Bronchial epithelial cell (primary cell): ENCODE measurements around the gene ULBP2. TPM values are rescaled to one million over a fixed set of nuclear protein-coding genes. Genes with fewer than 3 reads are reported as not detected.

Experiments
- DNase-seq: peaks from one replicate; pipeline ENCODE4 v3.0.0-alpha.2; 2010; ENCODE audit warnings: low read depth
- FAIRE-seq: peaks from 2 replicates; lab custom pipeline; 2011; peaks lifted over from hg19 to GRCh38; lab: Jason Lieb, UNC
- H3K27me3 ChIP-seq: 2 replicates; pipeline ENCODE4 v1.5.1; 2011; ENCODE audit warnings: low read length; ENCODE audit not compliant: control insufficient read depth, insufficient read depth
- H3K36me3 ChIP-seq: 2 replicates; pipeline ENCODE4 v1.5.1; 2011; ENCODE audit warnings: low read length; ENCODE audit not compliant: control insufficient read depth, insufficient read depth
- H3K4me3 ChIP-seq: 2 replicates; pipeline ENCODE4 v1.5.1; 2011; ENCODE audit warnings: mild to moderate bottlenecking, low read depth, low read length, control low read depth
- CTCF ChIP-seq: IDR thresholded peaks from 2 replicates; pipeline ENCODE4 v1.5.1; 2011; ENCODE audit warnings: mild to moderate bottlenecking, moderate library complexity, low read length, control low read depth, inconsistent platforms; ENCODE audit not compliant: insufficient read depth, severe bottlenecking
- total RNA-seq: library from RNA; depleted of rRNA; stranded (reverse); fragments of >200 nt; gene quantifications from 2 replicates; pipeline ENCODE4 v1.2.1, GENCODE V29; 2014

The ULBP2 gene, protein sequence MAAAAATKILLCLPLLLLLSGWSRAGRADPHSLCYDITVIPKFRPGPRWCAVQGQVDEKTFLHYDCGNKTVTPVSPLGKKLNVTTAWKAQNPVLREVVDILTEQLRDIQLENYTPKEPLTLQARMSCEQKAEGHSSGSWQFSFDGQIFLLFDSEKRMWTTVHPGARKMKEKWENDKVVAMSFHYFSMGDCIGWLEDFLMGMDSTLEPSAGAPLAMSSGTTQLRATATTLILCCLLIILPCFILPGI
- total RNA-seq: 2.4 and 12.2 TPM in 2 replicates

DNA sequence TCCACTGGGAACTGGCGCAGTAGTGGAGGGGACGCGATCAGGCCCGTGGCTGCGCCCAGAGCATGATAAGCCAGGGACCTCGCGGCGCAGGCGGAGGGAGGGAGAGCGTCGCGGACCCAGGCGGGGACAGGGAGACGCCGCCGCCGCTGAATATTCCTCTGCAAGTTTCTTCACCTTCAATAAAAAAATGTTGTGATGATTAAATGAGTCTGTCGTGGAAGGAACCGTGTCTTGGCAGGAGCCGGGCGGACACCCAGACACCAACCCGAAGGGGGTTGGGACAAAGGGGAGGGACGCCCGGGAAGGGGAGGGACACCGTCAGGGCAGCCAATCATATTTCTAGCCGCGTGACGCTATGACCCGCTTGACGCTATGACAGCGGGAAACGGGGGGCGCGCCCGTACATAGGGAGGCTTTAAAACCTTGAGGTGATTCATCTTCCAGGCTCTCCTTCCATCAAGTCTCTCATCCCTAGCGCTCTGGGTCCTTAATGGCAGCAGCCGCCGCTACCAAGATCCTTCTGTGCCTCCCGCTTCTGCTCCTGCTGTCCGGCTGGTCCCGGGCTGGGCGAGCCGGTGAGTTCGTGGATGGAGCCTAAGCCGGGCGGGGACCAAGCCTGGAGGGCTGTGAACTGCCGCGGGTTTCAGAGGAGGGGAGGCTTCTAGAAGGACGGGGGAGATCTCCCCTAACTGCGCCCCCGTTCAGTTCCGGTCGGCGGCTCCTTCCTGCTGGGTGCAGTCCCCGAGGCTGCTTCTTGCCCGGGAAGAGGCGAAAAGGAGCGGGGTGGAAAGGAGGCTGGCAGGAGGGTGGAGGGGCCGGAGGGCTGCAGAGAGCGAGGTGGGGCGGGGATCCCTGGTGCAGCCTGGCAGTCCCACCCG lies at the start of gene ULBP2:
ULBP2 (plus strand) TSS at position 432 of the 878 bp plus-strand sequence; CDS start at position 491, 59 bp downstream.
- DNase-seq (peak; percentile 96), FAIRE-seq (no peak)
- Histone ChIP-seq H3K4me3 (peak within 1 kb of the TSS; percentile 77), H3K36me3 (no peaks in the 10 kb centered on the region), H3K27me3 (no peaks in the 10 kb centered on the region)
- TF ChIP-seq CTCF: no peak

DNA sequence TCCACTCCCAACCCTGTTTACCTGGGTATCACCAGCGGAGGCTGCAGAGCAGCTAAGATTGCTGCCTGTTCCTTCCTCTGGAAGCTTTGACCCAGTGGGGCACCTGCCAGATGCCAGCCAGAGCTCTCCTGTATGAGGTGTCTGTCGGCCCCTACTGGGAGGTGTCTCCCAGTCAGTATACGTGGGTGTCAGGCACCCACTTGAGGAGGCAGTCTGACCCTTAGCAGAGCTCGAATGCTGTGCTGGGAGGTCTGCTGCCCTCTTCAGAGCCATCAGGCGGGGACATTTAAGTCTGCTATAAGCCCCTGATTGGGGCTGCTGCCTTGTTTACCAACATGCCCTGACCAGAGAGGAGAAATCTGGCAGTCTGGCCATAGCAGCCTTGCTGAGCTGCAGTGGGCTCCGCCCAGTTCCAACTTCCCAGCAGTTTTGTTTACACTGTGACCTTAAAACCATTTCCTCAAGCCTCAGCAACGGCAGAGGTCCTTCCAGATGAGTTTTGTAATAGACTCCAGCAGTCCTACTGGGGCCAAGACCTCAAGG lies 46.7 kb upstream of the ULBP2 start:
- no peak for FAIRE-seq
- Histone ChIP-seq H3K36me3 (no peaks in the 10 kb centered on the region), H3K4me3 (no peak overlapping the region), H3K27me3 (no peaks in the 10 kb centered on the region)
- peak; percentile 15 for TF ChIP-seq CTCF
- peak; percentile 66 for DNase-seq

DNA sequence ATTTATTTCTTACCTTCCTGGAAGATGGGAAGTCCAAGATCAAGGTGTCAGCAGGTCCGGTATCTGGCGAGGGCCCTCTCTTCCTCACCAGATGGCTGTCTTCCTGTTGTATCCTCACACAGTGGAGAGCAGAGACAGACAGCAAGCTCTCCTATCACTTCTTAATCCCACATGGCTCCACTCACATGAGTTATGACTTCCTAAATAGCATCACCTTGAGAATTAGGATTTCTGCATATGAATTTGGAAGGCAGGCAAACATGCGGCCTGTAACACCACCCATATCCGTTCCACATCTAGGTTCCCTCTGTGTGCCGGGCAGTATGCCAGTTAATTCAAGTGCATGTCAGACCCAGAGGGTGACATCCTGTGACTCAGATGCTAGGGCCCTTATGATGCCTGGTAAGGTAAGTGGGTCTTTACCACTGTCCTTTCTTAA lies 46.0 kb upstream of the ULBP2 start:
- peak; percentile 84 for DNase-seq
- Histone ChIP-seq H3K27me3 (no peaks in the 10 kb centered on the region), H3K4me3 (no peak overlapping the region), H3K36me3 (no peaks in the 10 kb centered on the region)
- FAIRE-seq: no peak
- no peak for TF ChIP-seq CTCF

- no peak for TF ChIP-seq CTCF
- no peak overlapping the region for H3K4me3 ChIP-seq
- DNase-seq (peak; percentile 51), FAIRE-seq (no peak)
- H3K27me3 ChIP-seq: no peaks in the 10 kb centered on the region
- no peaks in the 10 kb centered on the region for H3K36me3 ChIP-seq
Observed at GRCh38 chr6:149896491-149896890, 45.3 kb upstream of the ULBP2 start.

DNA sequence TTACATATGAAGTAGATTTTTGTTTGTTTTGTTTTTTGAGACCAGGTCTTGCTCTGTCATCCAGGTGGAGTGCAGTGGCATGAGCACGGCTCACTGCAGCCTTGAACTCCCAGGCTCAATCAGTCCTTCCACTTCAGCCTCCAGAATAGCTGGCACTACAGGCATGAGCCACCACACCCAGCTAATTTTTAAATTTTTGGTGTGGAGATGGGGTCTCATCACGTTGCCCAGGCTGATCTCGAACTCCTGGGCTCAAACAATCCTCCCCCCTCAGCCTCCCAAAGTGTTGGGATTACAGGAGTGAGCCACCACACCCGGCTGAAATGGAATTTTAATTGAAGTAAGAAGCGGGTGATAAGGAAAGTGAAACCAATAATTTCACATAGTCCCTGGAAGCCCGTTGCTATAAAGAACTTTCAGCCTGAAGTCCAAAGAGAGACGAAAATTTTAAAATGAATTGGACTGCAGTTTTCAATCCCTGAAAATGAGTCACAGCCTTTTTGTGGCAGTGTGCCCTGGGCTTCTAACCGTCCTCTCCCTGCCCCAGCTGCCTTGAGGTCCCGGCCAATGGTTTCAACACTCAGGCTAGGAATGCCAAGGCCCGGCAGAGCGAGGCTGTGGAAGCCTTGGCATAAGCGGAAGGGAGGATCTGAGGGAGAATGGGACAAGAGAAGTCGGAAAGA lies 44.7 kb upstream of the ULBP2 start:
- peak overlapping the region; percentile 9 for H3K4me3 ChIP-seq
- no peaks in the 10 kb centered on the region for H3K36me3 ChIP-seq
- no peaks in the 10 kb centered on the region for H3K27me3 ChIP-seq
- FAIRE-seq (no peak), DNase-seq (peak; percentile 82)
- TF ChIP-seq CTCF: no peak
